GM12891 (cell line): ENCODE results near the gene BOC.

Source experiments
- DNase-seq: peaks from one replicate; pipeline ENCODE4 v3.0.0; 2011; ENCODE audit warnings: low spot score; ENCODE audit not compliant: insufficient read length
- FAIRE-seq: peaks from 2 replicates; lab custom pipeline; 2011; peaks lifted over from hg19 to GRCh38; lab: Jason Lieb, UNC
- PAX5 ChIP-seq: IDR thresholded peaks from 2 replicates; pipeline ENCODE4 v1.6.1; 2011; ENCODE audit warnings: low read length, moderate library complexity, mild to moderate bottlenecking; ENCODE audit not compliant: insufficient read depth, severe bottlenecking
- POLR2A ChIP-seq: IDR thresholded peaks from 2 replicates; pipeline ENCODE4 v1.6.1; 2011; ENCODE audit warnings: low read depth, low read length, control low read depth
- POLR2AphosphoS5 ChIP-seq: IDR thresholded peaks from 2 replicates; pipeline ENCODE4 v1.6.1; 2011; ENCODE audit warnings: low read depth, low read length, control low read depth
- POU2F2 ChIP-seq: IDR thresholded peaks from 2 replicates; pipeline ENCODE4 v1.6.1; 2011; ENCODE audit warnings: low read depth, mild to moderate bottlenecking, control low read depth, low read length, moderate library complexity
- SPI1 ChIP-seq: IDR thresholded peaks from 2 replicates; pipeline ENCODE4 v1.6.1; 2011; ENCODE audit warnings: low read depth, low read length, control low read depth
- TAF1 ChIP-seq: IDR thresholded peaks from 2 replicates; pipeline ENCODE4 v1.6.1; 2011; ENCODE audit warnings: low read depth, low read length, control low read depth

Gene BOC

GRCh38 chr3:113295463-113295862 lies 84.1 kb downstream of the BOC start:
- no peak for FAIRE-seq
- no peak for DNase-seq
- TF ChIP-seq POU2F2 (no peak), POLR2AphosphoS5 (no peak), POLR2A (no peak), PAX5 (no peak), TAF1 (no peak), SPI1 (no peak)

GRCh38 chr3:113297287-113297686 lies 85.9 kb downstream of the BOC start:
- DNase-seq: no peak
- no peak for FAIRE-seq
- TF ChIP-seq POU2F2 (no peak), PAX5 (no peak)

- DNase-seq (no peak), FAIRE-seq (no peak)
- TF ChIP-seq SPI1 (no peak), POLR2A (no peak), POU2F2 (no peak), POLR2AphosphoS5 (no peak), PAX5 (no peak), TAF1 (no peak)
These were observed 86.5 kb downstream of the BOC start for GRCh38 chr3:113297841-113298240.

- FAIRE-seq (no peak), DNase-seq (no peak)
- TF ChIP-seq SPI1 (no peak), POLR2A (no peak), TAF1 (no peak), PAX5 (no peak), POU2F2 (no peak), POLR2AphosphoS5 (no peak)
These were observed 89.2 kb downstream of the BOC start for GRCh38 chr3:113300596-113300995.

- FAIRE-seq: no peak
- TF ChIP-seq POLR2A (no peak), POLR2AphosphoS5 (no peak), SPI1 (no peak), TAF1 (no peak), PAX5 (no peak), POU2F2 (no peak)
- no peak for DNase-seq
These were observed 92.7 kb downstream of the BOC start for GRCh38 chr3:113304102-113304501.

- DNase-seq (no peak), FAIRE-seq (no peak)
- TF ChIP-seq POLR2A: no peak
- no peak for TF ChIP-seq POU2F2
- no peak for TF ChIP-seq TAF1
- TF ChIP-seq SPI1: no peak
- TF ChIP-seq PAX5: no peak
- TF ChIP-seq POLR2AphosphoS5: no peak
These were observed 93.6 kb downstream of the BOC start for GRCh38 chr3:113304856-113305540.

GRCh38 chr3:113310960-113311359 lies 99.6 kb downstream of the BOC start:
- no peak for TF ChIP-seq POLR2A
- TF ChIP-seq TAF1: no peak
- TF ChIP-seq PAX5: no peak
- no peak for TF ChIP-seq POLR2AphosphoS5
- TF ChIP-seq POU2F2: no peak
- no peak for TF ChIP-seq SPI1
- FAIRE-seq (no peak), DNase-seq (no peak)

GRCh38 chr3:113312416-113312815 lies 101.1 kb downstream of the BOC start:
- TF ChIP-seq POLR2A: no peak
- TF ChIP-seq POLR2AphosphoS5: no peak
- TF ChIP-seq PAX5: no peak
- no peak for TF ChIP-seq POU2F2
- TF ChIP-seq TAF1: no peak
- no peak for TF ChIP-seq SPI1
- DNase-seq (no peak), FAIRE-seq (no peak)

GRCh38 chr3:113314923-113315322 lies 103.6 kb downstream of the BOC start:
- no peak for FAIRE-seq
- no peak for TF ChIP-seq SPI1
- TF ChIP-seq POU2F2: no peak
- TF ChIP-seq POLR2A: no peak
- TF ChIP-seq POLR2AphosphoS5: no peak
- TF ChIP-seq TAF1: no peak
- no peak for DNase-seq

- FAIRE-seq (no peak), DNase-seq (no peak)
These were observed 118.4 kb downstream of the BOC start for GRCh38 chr3:113329757-113330156.

GRCh38 chr3:113330742-113331141 lies 119.4 kb downstream of the BOC start:
- DNase-seq (no peak), FAIRE-seq (no peak)
- TF ChIP-seq TAF1 (no peak), POLR2AphosphoS5 (no peak), POU2F2 (no peak), PAX5 (no peak)

More at GRCh38 chr3:113329757-113330156, 118.4 kb downstream of the BOC start:
- TF ChIP-seq POLR2AphosphoS5 (no peak), SPI1 (0 out of 2 replicates have a peak, but pooled peaks have one; percentile 9)
